SK-N-SH (cell line): ENCODE results near the gene CYBC1. TPM values are rescaled to one million over a fixed set of nuclear protein-coding genes. Genes with fewer than 3 reads are reported as not detected.

Experiments
- CTCF ChIA-PET: fragments of 300-600, 350-600 bp; formaldehyde crosslinking; extraction: SDS; loops from one replicate; lab custom pipeline; 2021; lab: Yijun Ruan, JAX
- POLR2A ChIA-PET: fragments of 350-600 bp; sonication (Branson Sonifier 250); formaldehyde crosslinking; extraction: SDS; loops from one replicate; lab custom pipeline; 2020; ENCODE audit warnings: antibody characterized with exemption, inconsistent platforms; lab: Yijun Ruan, JAX
- DNase-seq: peaks from one replicate; pipeline ENCODE4 v3.0.0; 2012
- H2AFZ ChIP-seq: fragments of 200-600 bp; sonication (generic); 2 replicates; pipeline ENCODE4 v1.8.1; 2016; ENCODE audit warnings: antibody characterized with exemption, mild to moderate bottlenecking, low read depth
- H3F3A ChIP-seq: fragments of 200-600 bp; sonication (generic); replicated peaks from 2 replicates; pipeline ENCODE3; 2016; ENCODE audit warnings: antibody characterized with exemption, mild to moderate bottlenecking; ENCODE audit not compliant: insufficient read depth
- H3K27ac ChIP-seq, 2 experiments: fragments of 200-500 bp in 1 of 2; fragments of 200-600 bp in 1 of 2; sonication (Bioruptor generic) in 1 of 2; sonication (generic), shearing (Covaris generic) in 1 of 2; 2 replicates each; pipeline versions ENCODE4 v1.5.1 to v1.6.1; 2014 to 2016; ENCODE audit warnings: low read depth in 2 of 2, inconsistent platforms in 1 of 2, low read length in 1 of 2, mild to moderate bottlenecking in 1 of 2, mixed read lengths in 1 of 2
- H3K27me3 ChIP-seq: fragments of 200-600 bp; sonication (generic), shearing (Covaris generic); 2 replicates; pipeline ENCODE4 v1.6.1; 2016; ENCODE audit warnings: mixed run types; ENCODE audit not compliant: insufficient read depth
- H3K36me3 ChIP-seq, 2 experiments: fragments of 200-500 bp in 1 of 2; fragments of 200-600 bp in 1 of 2; sonication (Bioruptor generic) in 1 of 2; sonication (generic) in 1 of 2; replicated peaks in 1 of 2; 2 replicates each; pipeline versions ENCODE3 to v1.5.1; 2014 to 2016; ENCODE audit warnings: low read length in 1 of 2, mild to moderate bottlenecking in 1 of 2; ENCODE audit not compliant: insufficient read depth in 2 of 2, control insufficient read depth in 1 of 2
- H3K4me1 ChIP-seq, 2 experiments: fragments of 200-500 bp in 1 of 2; fragments of 200-600 bp in 1 of 2; sonication (Bioruptor generic) in 1 of 2; sonication (generic), shearing (Covaris generic) in 1 of 2; 2 replicates each; pipeline versions ENCODE4 v1.5.1 to v1.6.1; 2014 to 2016; ENCODE audit warnings: low read depth in 1 of 2, low read length in 1 of 2, mixed run types in 1 of 2; ENCODE audit not compliant: insufficient read depth in 2 of 2, control insufficient read depth in 1 of 2
- H3K4me2 ChIP-seq: fragments of 200-600 bp; sonication (generic), shearing (Covaris generic); 2 replicates; pipeline ENCODE4 v1.6.1; 2017; ENCODE audit warnings: mixed run types
- H3K4me3 ChIP-seq, 2 experiments: fragments of 200-500 bp in 1 of 2; fragments of 200-600 bp in 1 of 2; sonication (Bioruptor generic) in 1 of 2; sonication (generic), shearing (Covaris generic) in 1 of 2; 2 replicates each; pipeline versions ENCODE4 v1.5.1 to v1.8.1; 2014 to 2016; ENCODE audit warnings: low read depth in 2 of 2, inconsistent platforms in 1 of 2, low read length in 1 of 2, mild to moderate bottlenecking in 1 of 2, mixed read lengths in 1 of 2, moderate library complexity in 1 of 2
- H3K79me2 ChIP-seq: fragments of 200-600 bp; sonication (generic); 2 replicates; pipeline ENCODE4 v1.8.1; 2017; ENCODE audit warnings: mild to moderate bottlenecking; ENCODE audit not compliant: insufficient read depth
- H3K9ac ChIP-seq: fragments of 200-600 bp; sonication (generic); 2 replicates; pipeline ENCODE4 v1.6.1; 2017; ENCODE audit warnings: mixed run types
- H3K9me2 ChIP-seq: fragments of 200-600 bp; sonication (generic); 2 replicates; pipeline ENCODE4 v1.6.1; 2017; ENCODE audit warnings: mixed run types
- H3K9me3 ChIP-seq: fragments of 200-600 bp; sonication (generic); 2 replicates; pipeline ENCODE4 v1.6.1; 2017; ENCODE audit warnings: mixed run types, mild to moderate bottlenecking, moderate library complexity
- H4K20me1 ChIP-seq: fragments of 200-600 bp; sonication (generic); 2 replicates; pipeline ENCODE4 v1.6.1; 2017; ENCODE audit warnings: mild to moderate bottlenecking, mixed run types; ENCODE audit not compliant: insufficient read depth
- CTCF ChIP-seq: fragments of 200-600 bp; sonication (generic); IDR thresholded peaks from 2 replicates; pipeline ENCODE4 v1.6.1; 2017; ENCODE audit warnings: antibody characterized with exemption, mild to moderate bottlenecking, moderate library complexity
- ELF1 ChIP-seq: IDR thresholded peaks from 2 replicates; pipeline ENCODE4 v1.4.0; 2012
- GATA2 ChIP-seq: sonication (generic); formaldehyde crosslinking; IDR thresholded peaks from 2 replicates; pipeline ENCODE4 v1.5.0; 2020; ENCODE audit warnings: mild to moderate bottlenecking, missing genetic modification reagents
- IRF3 ChIP-seq: fragments of 150-350 bp; IDR thresholded peaks from 2 replicates; pipeline ENCODE4 v1.6.1; 2016; ENCODE audit warnings: mild to moderate bottlenecking, low read depth, low read length
- JUND ChIP-seq: IDR thresholded peaks from 2 replicates; pipeline ENCODE4 v1.4.0; 2012
- MAX ChIP-seq: IDR thresholded peaks from 2 replicates; pipeline ENCODE4 v1.4.0; 2012; ENCODE audit warnings: low read depth
- MXI1 ChIP-seq: IDR thresholded peaks from 2 replicates; pipeline ENCODE4 v1.6.1; 2012; ENCODE audit warnings: mild to moderate bottlenecking, low read depth, low read length, improper control_type of control experiment
- NFIC ChIP-seq: IDR thresholded peaks from 2 replicates; pipeline ENCODE4 v1.4.0; 2012; ENCODE audit warnings: borderline replicate concordance
- NRF1 ChIP-seq: IDR thresholded peaks from 2 replicates; pipeline ENCODE4 v1.6.1; 2012; ENCODE audit warnings: low read depth, mild to moderate bottlenecking, low read length
- REST ChIP-seq: IDR thresholded peaks from 2 replicates; pipeline ENCODE4 v1.6.1; 2012; ENCODE audit warnings: mild to moderate bottlenecking, low read depth, low read length, moderate library complexity
- RFX5 ChIP-seq: IDR thresholded peaks from 2 replicates; pipeline ENCODE4 v1.6.1; 2012; ENCODE audit warnings: mild to moderate bottlenecking, improper control_type of control experiment, low read length
- RXRA ChIP-seq: IDR thresholded peaks from 2 replicates; pipeline ENCODE4 v1.4.0; 2012; ENCODE audit warnings: low read depth, mild to moderate bottlenecking, borderline replicate concordance
- SIN3A ChIP-seq: IDR thresholded peaks from 2 replicates; pipeline ENCODE4 v1.6.1; 2012; ENCODE audit warnings: low read depth, mild to moderate bottlenecking, low read length, moderate library complexity, borderline replicate concordance
- SMC3 ChIP-seq: IDR thresholded peaks from 2 replicates; pipeline ENCODE4 v1.6.1; 2012; ENCODE audit warnings: low read depth, low read length, improper control_type of control experiment
- USF1 ChIP-seq: IDR thresholded peaks from 2 replicates; pipeline ENCODE4 v1.4.0; 2012; ENCODE audit warnings: low read depth, borderline replicate concordance
- USF2 ChIP-seq: fragments of 150-350 bp; IDR thresholded peaks from 2 replicates; pipeline ENCODE4 v1.6.1; 2017; ENCODE audit warnings: antibody characterized with exemption, low read length, low read depth, borderline replicate concordance
- ZBTB33 ChIP-seq: IDR thresholded peaks from 2 replicates; pipeline ENCODE4 v1.4.0; 2012; ENCODE audit warnings: low read depth, borderline replicate concordance
- WGBS: methylation state at CpG from one replicate; pipeline ENCODE4 v1.1.6; 2017; ENCODE audit warnings: low lambda C conversion rate; 5-methylcytosine and 5-hydroxymethylcytosine counted together
- polyA plus RNA-seq, 3 experiments: library from polyadenylated mRNA; depleted of rRNA; stranded (reverse); fragments of >200 nt; gene quantifications; 2 replicates each; pipeline ENCODE4 v1.2.3, GENCODE V29; 2012

Gene CYBC1
- polyA plus RNA-seq, 1 of the 3 experiments (the other 2 are of a cell fraction) = 165 TPM

GRCh38 chr17:82470065-82470464, 19.5 kb upstream of the CYBC1 start:
- no peaks in the 10 kb centered on the region for H3F3A ChIP-seq
- no peaks in the 10 kb centered on the region for H3K4me1 ChIP-seq
- H4K20me1 ChIP-seq = no peaks in the 10 kb centered on the region
- no peak overlapping the region for H3K9ac ChIP-seq
- no peak overlapping the region for H2AFZ ChIP-seq
- H3K27ac ChIP-seq = no peak overlapping the region
- no peak for DNase-seq
- over 99% methylated on average over 7 of the region's 7 CpGs for WGBS
- H3K9me2 ChIP-seq = no peaks in the 10 kb centered on the region
- 0 out of 2 replicates have a peak, but pooled peaks cover 3% of the 10 kb centered on the region for H3K79me2 ChIP-seq
- TF ChIP-seq GATA2 (CRISPR knock-in tag) = no peak
- TF ChIP-seq IRF3 = no peak
- TF ChIP-seq ELF1 = no peak
- no peak for TF ChIP-seq USF1
- no peak for TF ChIP-seq CTCF
- TF ChIP-seq RXRA = no peak
- no peak for TF ChIP-seq USF2
- TF ChIP-seq SMC3 = no peak
- TF ChIP-seq NRF1 = no peak
- TF ChIP-seq RFX5 = no peak
- TF ChIP-seq JUND = no peak
- TF ChIP-seq NFIC = no peak
- TF ChIP-seq MAX = no peak
- no peak for TF ChIP-seq REST
- no peak for TF ChIP-seq SIN3A
- TF ChIP-seq MXI1 = no peak
- TF ChIP-seq ZBTB33 = no peak
- no peak overlapping the region for H3K4me3 ChIP-seq
- CTCF ChIA-PET = interaction anchor here (0.9 to 1.5 kb wide), 5 partner anchors 9 to 84 kb away, joined by 3 to 4 read pairs (median 4); no protein-coding TSS in a partner anchor
- no peak overlapping the region for H3K4me2 ChIP-seq
- POLR2A ChIA-PET = no interaction called here
- H3K27me3 ChIP-seq = no peaks in the 10 kb centered on the region
- no peaks in the 10 kb centered on the region for H3K9me3 ChIP-seq
- H3K36me3 ChIP-seq = peaks cover 44 to 50% of the 10 kb centered on the region in 2 experiments
